ELR (cell line): ENCODE results near the gene NFKBIB.

Experiments used
- DNase-seq: peaks from one replicate; pipeline ENCODE4 v3.0.0-alpha.2; 2015; ENCODE audit warnings: low read depth

NFKBIB gene

GRCh38 chr19:38904581-38905539, 5.1 kb downstream of the NFKBIB start:
- no peak for DNase-seq

GRCh38 chr19:38905620-38906019, 5.9 kb downstream of the NFKBIB start:
- no peak for DNase-seq

GRCh38 chr19:38907227-38907626, 7.5 kb downstream of the NFKBIB start:
- no peak for DNase-seq

- DNase-seq = no peak
Measured at GRCh38 chr19:38907670-38908069, 7.9 kb downstream of the NFKBIB start.

GRCh38 chr19:38908911-38909310, 9.1 kb downstream of the NFKBIB start:
- no peak for DNase-seq

GRCh38 chr19:38910488-38910887, 10.7 kb downstream of the NFKBIB start:
- DNase-seq = no peak

- DNase-seq = no peak
Measured at GRCh38 chr19:38911388-38912001, 11.7 kb downstream of the NFKBIB start.

- DNase-seq = no peak
Measured at GRCh38 chr19:38912600-38913514, 13.1 kb downstream of the NFKBIB start.

- no peak for DNase-seq
Measured at GRCh38 chr19:38913958-38914357, 14.2 kb downstream of the NFKBIB start.

- no peak for DNase-seq
Measured at GRCh38 chr19:38915329-38916321, 15.9 kb downstream of the NFKBIB start.

GRCh38 chr19:38917516-38917915, 17.7 kb downstream of the NFKBIB start:
- DNase-seq = no peak

GRCh38 chr19:38917921-38918491, 18.2 kb downstream of the NFKBIB start:
- DNase-seq = peak; percentile 48

- no peak for DNase-seq
Measured at GRCh38 chr19:38918526-38918925, 18.8 kb downstream of the NFKBIB start.

GRCh38 chr19:38919837-38920601, 20.2 kb downstream of the NFKBIB start:
- DNase-seq = no peak

- no peak for DNase-seq
Measured at GRCh38 chr19:38920602-38921419, 21.0 kb downstream of the NFKBIB start.

- no peak for DNase-seq
Measured at GRCh38 chr19:38921420-38922274, 21.9 kb downstream of the NFKBIB start.

- no peak for DNase-seq
Measured at GRCh38 chr19:38922482-38922881, 22.7 kb downstream of the NFKBIB start.

- DNase-seq = no peak
Measured at GRCh38 chr19:38924388-38924787, 24.6 kb downstream of the NFKBIB start.
